OCI-LY1 (cell line): ENCODE measurements around the gene USH1C.

Experiments
- H2AFZ ChIP-seq: fragments of 200-600 bp; sonication (generic), shearing (Covaris generic); 2 replicates; pipeline ENCODE4 v1.6.0; 2014; ENCODE audit warnings: antibody characterized with exemption, mild to moderate bottlenecking, low read length
- H3F3A ChIP-seq: fragments of 200-600 bp; sonication (generic), shearing (Covaris generic); 2 replicates; pipeline ENCODE4 v1.6.0; 2014; ENCODE audit warnings: mild to moderate bottlenecking, antibody characterized with exemption, low read length, moderate library complexity; ENCODE audit not compliant: insufficient read depth
- H3K27ac ChIP-seq: fragments of 200-600 bp; sonication (generic); 2 replicates; pipeline ENCODE4 v1.5.1; 2014; ENCODE audit warnings: low read length, mixed run types, mild to moderate bottlenecking, low read depth; ENCODE audit not compliant: poor library complexity, severe bottlenecking
- H3K27me3 ChIP-seq: fragments of 200-600 bp; sonication (generic); 2 replicates; pipeline ENCODE4 v1.6.0; 2014; ENCODE audit warnings: antibody characterized with exemption, mild to moderate bottlenecking, low read length, moderate library complexity; ENCODE audit not compliant: insufficient read depth
- H3K36me3 ChIP-seq: fragments of 200-600 bp; sonication (generic); 2 replicates; pipeline ENCODE4 v1.6.1; 2014; ENCODE audit warnings: mild to moderate bottlenecking, antibody characterized with exemption, low read length, moderate library complexity, mixed read lengths; ENCODE audit not compliant: insufficient read depth
- H3K4me1 ChIP-seq: fragments of 200-600 bp; sonication (generic); 2 replicates; pipeline ENCODE4 v1.5.1; 2014; ENCODE audit warnings: mild to moderate bottlenecking, low read length, moderate library complexity; ENCODE audit not compliant: insufficient read depth, severe bottlenecking
- H3K4me2 ChIP-seq: fragments of 200-600 bp; sonication (generic), shearing (Covaris generic); 2 replicates; pipeline ENCODE4 v1.6.1; 2014; ENCODE audit warnings: low read length
- H3K4me3 ChIP-seq: fragments of 200-600 bp; sonication (generic); 2 replicates; pipeline ENCODE4 v1.5.1; 2014; ENCODE audit warnings: low read length, low read depth, mild to moderate bottlenecking, mixed read lengths; ENCODE audit not compliant: poor library complexity, severe bottlenecking
- H3K79me2 ChIP-seq: fragments of 200-600 bp; shearing (Covaris generic); 2 replicates; pipeline ENCODE4 v1.6.1; 2016; ENCODE audit warnings: mixed run types, low read length, mixed read lengths; ENCODE audit not compliant: insufficient read depth
- H3K9ac ChIP-seq: fragments of 200-600 bp; sonication (generic), shearing (Covaris generic); 2 replicates; pipeline ENCODE4 v1.6.1; 2014; ENCODE audit warnings: mild to moderate bottlenecking, low read length, mixed read lengths
- H3K9me2 ChIP-seq: fragments of 200-600 bp; sonication (generic), shearing (Covaris generic); 2 replicates; pipeline ENCODE4 v1.6.1; 2014; ENCODE audit warnings: low read depth, mild to moderate bottlenecking, low read length, mixed read lengths
- H3K9me3 ChIP-seq: fragments of 200-600 bp; shearing (Covaris generic); 2 replicates; pipeline ENCODE4 v1.6.1; 2014; ENCODE audit warnings: low read length, mixed read lengths
- H4K20me1 ChIP-seq: fragments of 200-600 bp; sonication (generic), shearing (Covaris generic); 2 replicates; pipeline ENCODE4 v1.6.0; 2016; ENCODE audit warnings: mild to moderate bottlenecking, low read length; ENCODE audit not compliant: insufficient read depth
- CTCF ChIP-seq: fragments of 200-600 bp; sonication (generic), shearing (Covaris generic); IDR thresholded peaks from 2 replicates; pipeline ENCODE4 v1.5.1; 2017; ENCODE audit warnings: mild to moderate bottlenecking, antibody characterized with exemption, low read length, moderate library complexity, mixed read lengths
- EZH2 ChIP-seq: fragments of 200-600 bp; sonication (generic), shearing (Covaris generic); IDR thresholded peaks from 2 replicates; pipeline ENCODE4 v1.8.0; 2017; ENCODE audit warnings: borderline replicate concordance, mixed run types, mild to moderate bottlenecking, antibody characterized with exemption, low read length, moderate library complexity, mixed read lengths

The USH1C gene

GRCh38 chr11:17459236-17459896, 84.8 kb downstream of the USH1C start:
- Histone ChIP-seq H3K27me3 (0 out of 2 replicates have a peak, but pooled peaks cover 3% of the 10 kb centered on the region), H3K27ac (no peak overlapping the region), H3K4me3 (no peak overlapping the region), H3K4me1 (no peaks in the 10 kb centered on the region), H2AFZ (no peak overlapping the region), H3K4me2 (no peak overlapping the region), H3F3A (no peaks in the 10 kb centered on the region), H3K9me2 (no peaks in the 10 kb centered on the region), H3K9ac (no peak overlapping the region), H3K79me2 (no peaks in the 10 kb centered on the region), H3K9me3 (no peaks in the 10 kb centered on the region), H4K20me1 (no peaks in the 10 kb centered on the region), H3K36me3 (no peaks in the 10 kb centered on the region; the same call in 1 of the 2 replicates)
- TF ChIP-seq EZH2 (no peak), CTCF (no peak)

- Histone ChIP-seq H2AFZ (no peak overlapping the region), H3K27ac (no peak overlapping the region), H3F3A (no peaks in the 10 kb centered on the region), H3K4me1 (no peaks in the 10 kb centered on the region), H3K9ac (no peak overlapping the region), H3K79me2 (no peaks in the 10 kb centered on the region), H3K9me3 (no peaks in the 10 kb centered on the region), H3K27me3 (0 out of 2 replicates have a peak, but pooled peaks cover 3% of the 10 kb centered on the region), H3K36me3 (no peaks in the 10 kb centered on the region; the same call in 1 of the 2 replicates), H3K4me3 (no peak overlapping the region), H3K9me2 (no peaks in the 10 kb centered on the region), H4K20me1 (no peaks in the 10 kb centered on the region), H3K4me2 (no peak overlapping the region)
- no peak for TF ChIP-seq EZH2
- no peak for TF ChIP-seq CTCF
Measured at GRCh38 chr11:17458268-17458667, 85.9 kb downstream of the USH1C start.

GRCh38 chr11:17457396-17458173, 86.6 kb downstream of the USH1C start:
- Histone ChIP-seq H3F3A (no peaks in the 10 kb centered on the region), H3K9ac (no peak overlapping the region), H3K9me3 (no peaks in the 10 kb centered on the region), H3K9me2 (no peaks in the 10 kb centered on the region), H3K79me2 (no peaks in the 10 kb centered on the region), H3K4me2 (no peak overlapping the region), H4K20me1 (no peaks in the 10 kb centered on the region), H3K4me3 (no peak overlapping the region), H2AFZ (no peak overlapping the region), H3K27me3 (0 out of 2 replicates have a peak, but pooled peaks cover 3% of the 10 kb centered on the region), H3K27ac (no peak overlapping the region), H3K36me3 (no peaks in the 10 kb centered on the region; the same call in 1 of the 2 replicates), H3K4me1 (no peaks in the 10 kb centered on the region)
- TF ChIP-seq CTCF, result no peak
- TF ChIP-seq EZH2, result no peak
